ENCODE data around the gene SLC26A5. TPM values are rescaled to one million over a fixed set of nuclear protein-coding genes. Genes with fewer than 3 reads are reported as not detected.

The SLC26A5 gene
- total and polyA plus RNA-seq, 2 of the 8 experiments (the other 6 are each of a cell fraction or from before 2014, with no cell fraction given) = 0.09 to 0.24 TPM

- ChIA-PET CTCF (ENCODE audit: partially characterized antibody) (no interaction called here), POLR2A (ENCODE audit: partially characterized antibody) (no interaction called here)
- no peak overlapping the region for H2BK5ac ChIP-seq (ENCODE audit: low read depth, low read length)
- no peak overlapping the region for H3K14ac ChIP-seq (ENCODE audit: insufficient read length)
- TF ChIP-seq EGR1 (IDR thresholded peaks at IDR 0.05; ENCODE audit: borderline replicate concordance, low read depth, low read length) = no peak
- no peak for TF ChIP-seq MAFK (IDR thresholded peaks at IDR 0.05; ENCODE audit: low read depth, low read length)
- no peak for TF ChIP-seq SP1 (IDR thresholded peaks at IDR 0.05; ENCODE audit: low read depth, low read length)
- TF ChIP-seq SIN3A (conservative IDR thresholded peaks at IDR 0.05 in 1 of 2, IDR thresholded peaks at IDR 0.05 in 1 of 2; ENCODE audit: low read depth in 1 of 2, low read length in 2 of 2) = no peak
- TF ChIP-seq SRF (IDR thresholded peaks at IDR 0.05; ENCODE audit: low read depth, low read length) = no peak
- no peak for TF ChIP-seq TAF7 (optimal IDR thresholded peaks at IDR 0.05; ENCODE audit: borderline replicate concordance, low read depth, low read length)
- no peak for TF ChIP-seq EZH2 (IDR thresholded peaks at IDR 0.05; ENCODE audit: low read depth, low read length, severe bottlenecking)
- no peak for TF ChIP-seq RBBP5 (IDR thresholded peaks at IDR 0.05; ENCODE audit: borderline replicate concordance, low read depth, low read length)
- TF ChIP-seq SAP30 (IDR thresholded peaks at IDR 0.05; ENCODE audit: insufficient read depth, insufficient replicate concordance, low read length) = no peak
- no peak for TF ChIP-seq YY1 (IDR thresholded peaks at IDR 0.05; ENCODE audit: low read depth, low read length)
- no peak for TF ChIP-seq SP2 (IDR thresholded peaks at IDR 0.05; ENCODE audit: low read length)
- no peak for TF ChIP-seq SIX5 (IDR thresholded peaks at IDR 0.05; ENCODE audit: low read depth, low read length)
- H3K27me3 ChIP-seq (replicated peaks in 1 of 4; ENCODE audit: control insufficient read depth in 3 of 4, extremely low read depth in 1 of 4, insufficient read depth in 3 of 4, low read length in 3 of 4) = no peaks in the 10 kb centered on the region
- no peaks in the 10 kb centered on the region for H3K36me3 ChIP-seq (ENCODE audit: control insufficient read depth in 2 of 4, insufficient read depth in 4 of 4, low read length in 3 of 4)
- no peak overlapping the region for H3K4ac ChIP-seq (replicated peaks; ENCODE audit: insufficient read length, low read depth, low read length)
- no peak overlapping the region for H3K9ac ChIP-seq (replicated peaks in 1 of 4; ENCODE audit: extremely low read depth in 1 of 4, low read depth in 3 of 4, low read length in 3 of 4)
- H3K4me1 ChIP-seq (replicated peaks in 1 of 4; ENCODE audit: control insufficient read depth in 3 of 4, insufficient read depth in 4 of 4, low read length in 3 of 4) = no peaks in the 10 kb centered on the region
- no peak overlapping the region for H2AK5ac ChIP-seq (ENCODE audit: low read depth, low read length)
- no peak overlapping the region for H2BK12ac ChIP-seq (ENCODE audit: low read depth, low read length)
- H3K79me1 ChIP-seq (ENCODE audit: low read depth, low read length) = no peaks in the 10 kb centered on the region
- no peaks in the 10 kb centered on the region for H3K23me2 ChIP-seq (ENCODE audit: low read depth, low read length)
- no peak overlapping the region for H2BK15ac ChIP-seq (ENCODE audit: low read length)
- no peaks in the 10 kb centered on the region for H4K20me1 ChIP-seq (replicated peaks in 1 of 2; ENCODE audit: control insufficient read depth in 1 of 2, insufficient read depth in 2 of 2, low read length in 2 of 2)
- H3K56ac ChIP-seq (replicated peaks; ENCODE audit: insufficient read length, low read depth, low read length) = no peak overlapping the region
- no peak overlapping the region for H3K4me2 ChIP-seq (ENCODE audit: insufficient read depth in 1 of 2, low read depth in 2 of 2, low read length in 2 of 2)
- no peak overlapping the region for H4K8ac ChIP-seq (ENCODE audit: extremely low read depth, insufficient read depth, low read length)
- 96% methylated on average over 1 of the region's 1 CpG; no CpG with 5 or more reads in 1 of the 2 experiments for WGBS, 2 experiments (ENCODE audit: extremely low coverage in 1 of 2, insufficient coverage in 1 of 2, insufficient read length in 1 of 2, insufficient replicate concordance in 2 of 2, low coverage in 1 of 2, low lambda C conversion rate in 2 of 2, missing lambda C conversion rate in 1 of 2)
- H3K79me2 ChIP-seq (ENCODE audit: control insufficient read depth in 1 of 2, insufficient read depth in 2 of 2, low read length in 2 of 2) = no peaks in the 10 kb centered on the region
- H3K23ac ChIP-seq (ENCODE audit: insufficient read length) = no peak overlapping the region
- FAIRE-seq (no peak), DNase-seq (ENCODE audit: low read depth in 1 of 2, low spot score in 2 of 2) (no peak)
- no peak overlapping the region for H2AFZ ChIP-seq (ENCODE audit: low read length)
- no peak overlapping the region for H3K4me3 ChIP-seq (ENCODE audit: extremely low read depth in 1 of 4, insufficient read depth in 2 of 4, low read depth in 3 of 4, low read length in 4 of 4)
- no peak overlapping the region for H2BK20ac ChIP-seq (ENCODE audit: low read length)
- no peak overlapping the region for H3K27ac ChIP-seq (ENCODE audit: low read depth, low read length)
- no peak overlapping the region for H4K5ac ChIP-seq (ENCODE audit: insufficient read length, low read depth, low read length)
- no peak overlapping the region for H3K18ac ChIP-seq (ENCODE audit: extremely low read depth, low read length)
- no peak overlapping the region for H2BK120ac ChIP-seq (replicated peaks; ENCODE audit: low read depth, low read length)
- no peaks in the 10 kb centered on the region; a peak in 1 of 4 replicates for H3K9me3 ChIP-seq (ENCODE audit: insufficient read depth in 2 of 2, low read depth in 1 of 2, low read length in 1 of 2)
- no peak overlapping the region for H4K91ac ChIP-seq (replicated peaks; ENCODE audit: insufficient read length, low read length)
These were observed 33.9 kb downstream of the SLC26A5 start for GRCh38 chr7:103412151-103412550.
